SU-DHL-6 (cell line): ENCODE data around the gene ALDH9A1.
"Not testable (repeated sequence)": the region's sequence is repeated elsewhere in the genome, so short reads cannot be mapped to it uniquely, and the experiment has no call there.

Source experiments
- H2AFZ ChIP-seq: fragments of 200-600 bp; sonication (generic); 2 replicates; pipeline ENCODE4 v1.6.1; 2014; ENCODE audit warnings: low read depth, mild to moderate bottlenecking, moderate library complexity, mixed read lengths, antibody characterized with exemption, low read length; ENCODE audit not compliant: severe bottlenecking
- H3F3A ChIP-seq: fragments of 200-600 bp; shearing (Covaris generic); 2 replicates; pipeline ENCODE4 v1.6.0; 2016; ENCODE audit warnings: antibody characterized with exemption, mild to moderate bottlenecking; ENCODE audit not compliant: insufficient read depth
- H3K27ac ChIP-seq: fragments of 200-600 bp; sonication (generic); 2 replicates; pipeline ENCODE4 v1.5.1; 2016; ENCODE audit warnings: low read depth, mild to moderate bottlenecking, low read length, moderate library complexity, mixed read lengths
- H3K27me3 ChIP-seq: fragments of 200-600 bp; sonication (generic), shearing (Covaris generic); 2 replicates; pipeline ENCODE4 v1.6.0; 2014; ENCODE audit warnings: mild to moderate bottlenecking, low read length
- H3K36me3 ChIP-seq: fragments of 200-600 bp; sonication (generic); 2 replicates; pipeline ENCODE4 v1.6.1; 2014; ENCODE audit warnings: mild to moderate bottlenecking, low read length, mixed read lengths
- H3K4me2 ChIP-seq: fragments of 300-600, 200-600 bp; shearing (Covaris generic), sonication (generic); 2 replicates; pipeline ENCODE4 v1.6.0; 2014; ENCODE audit warnings: low read length, low read depth, mild to moderate bottlenecking; ENCODE audit not compliant: poor library complexity, severe bottlenecking
- H3K4me3 ChIP-seq: fragments of 200-600 bp; sonication (generic); 2 replicates; pipeline ENCODE4 v1.5.1; 2014; ENCODE audit warnings: antibody characterized with exemption, low read length, mild to moderate bottlenecking, mixed read lengths; ENCODE audit not compliant: insufficient read depth, poor library complexity, severe bottlenecking
- H3K79me2 ChIP-seq: fragments of 200-600 bp; sonication (generic); 2 replicates; pipeline ENCODE4 v1.6.1; 2014; ENCODE audit warnings: mild to moderate bottlenecking, low read length, moderate library complexity; ENCODE audit not compliant: insufficient read depth
- H3K9ac ChIP-seq: fragments of 200-600 bp; sonication (generic); 2 replicates; pipeline ENCODE4 v1.7.0; 2014; ENCODE audit warnings: mild to moderate bottlenecking, low read length
- H3K9me2 ChIP-seq: fragments of 200-600 bp; sonication (generic); replicated peaks from 2 replicates; pipeline ENCODE4 v1.6.1; 2014; ENCODE audit warnings: low read length; ENCODE audit not compliant: insufficient read depth
- H3K9me3 ChIP-seq: fragments of 200-600 bp; sonication (generic); 2 replicates; pipeline ENCODE4 v1.6.1; 2014; ENCODE audit warnings: low read length, mixed read lengths; ENCODE audit not compliant: insufficient read depth
- H4K20me1 ChIP-seq: fragments of 200-600 bp; sonication (generic); 2 replicates; pipeline ENCODE4 v1.6.1; 2014; ENCODE audit warnings: low read depth, mild to moderate bottlenecking, antibody characterized with exemption, low read length, moderate library complexity, mixed read lengths
- CTCF ChIP-seq: fragments of 200-600 bp; sonication (generic); IDR thresholded peaks from one replicate; pipeline ENCODE4 v1.5.1; 2017; ENCODE audit warnings: antibody characterized with exemption, mild to moderate bottlenecking, low read length, moderate library complexity; ENCODE audit not compliant: insufficient read depth, poor library complexity, severe bottlenecking
- EZH2phosphoT487 ChIP-seq: fragments of 200-600 bp; sonication (generic), shearing (Covaris generic); conservative IDR thresholded peaks from 2 replicates; pipeline ENCODE4 v1.6.1; 2018; ENCODE audit warnings: mild to moderate bottlenecking, antibody characterized with exemption, low read length, moderate library complexity, mixed read lengths

ALDH9A1 gene

GRCh38 chr1:165659581-165659895, 38.8 kb downstream of the ALDH9A1 start:
- no peaks in the 10 kb centered on the region for H3K27me3 ChIP-seq
- no peak for TF ChIP-seq EZH2phosphoT487
- no peak for TF ChIP-seq CTCF
- peaks cover 2% of the 10 kb centered on the region; the same call in 1 of the 2 replicates for H3K36me3 ChIP-seq

GRCh38 chr1:165658766-165659580, 39.4 kb downstream of the ALDH9A1 start:
- not testable (repeated sequence) for H4K20me1 ChIP-seq, H3K9ac ChIP-seq, H2AFZ ChIP-seq, H3K4me3 ChIP-seq, H3K36me3 ChIP-seq, H3K27me3 ChIP-seq, H3K79me2 ChIP-seq, H3K27ac ChIP-seq, H3K9me3 ChIP-seq, H3K9me2 ChIP-seq, H3F3A ChIP-seq, H3K4me2 ChIP-seq

More at GRCh38 chr1:165659581-165659895, 38.8 kb downstream of the ALDH9A1 start:
- Histone ChIP-seq H3K9ac (no peak overlapping the region), H3K9me3 (no peaks in the 10 kb centered on the region), H4K20me1 (no peaks in the 10 kb centered on the region), H3K27ac (no peak overlapping the region), H3K4me3 (no peak overlapping the region), H3K79me2 (no peaks in the 10 kb centered on the region), H3K9me2 (no peaks in the 10 kb centered on the region), H2AFZ (no peak overlapping the region), H3K4me2 (no peak overlapping the region), H3F3A (no peaks in the 10 kb centered on the region)

GRCh38 chr1:165650981-165651625, 47.3 kb downstream of the ALDH9A1 start:
- no peak for TF ChIP-seq EZH2phosphoT487
- no peak for TF ChIP-seq CTCF
- Histone ChIP-seq H3K36me3 (no peaks in the 10 kb centered on the region), H3K79me2 (no peaks in the 10 kb centered on the region)

More at GRCh38 chr1:165650981-165651625, 47.3 kb downstream of the ALDH9A1 start:
- H3K9me3 ChIP-seq: no peaks in the 10 kb centered on the region
- no peaks in the 10 kb centered on the region for H3F3A ChIP-seq
- no peaks in the 10 kb centered on the region for H3K27me3 ChIP-seq
- H3K4me3 ChIP-seq: no peak overlapping the region
- no peak overlapping the region for H3K4me2 ChIP-seq
- no peaks in the 10 kb centered on the region for H3K9me2 ChIP-seq
- no peak overlapping the region for H3K9ac ChIP-seq
- no peak overlapping the region for H2AFZ ChIP-seq
- H3K27ac ChIP-seq: no peak overlapping the region
- H4K20me1 ChIP-seq: no peaks in the 10 kb centered on the region
